Skin of body (tissue), 3 donors: ENCODE measurements around the gene LSP1. TPM values are rescaled to one million over a fixed set of nuclear protein-coding genes. Genes with fewer than 3 reads are reported as not detected.
"Not testable (repeated sequence)": the region's sequence is repeated elsewhere in the genome, so short reads cannot be mapped to it uniquely, and the experiment has no call there.

Experiments
- DNase-seq: peaks from one replicate; lab custom pipeline; 2025; lab: John Stamatoyannopoulos, UW
- small RNA-seq: library from RNA; depleted of rRNA; stranded (forward); fragments of <200 nt; gene quantifications from one replicate; pipeline ENCODE3, GENCODE V24; 2014; ENCODE audit warnings: low replicate concordance
- total RNA-seq: library from RNA; depleted of rRNA; stranded (reverse); fragments of >200 nt; gene quantifications from one replicate; pipeline ENCODE4 v1.2.3, GENCODE V29; 2014

Gene LSP1
- total RNA-seq, 1 donor from 2014 or later: 18.5 TPM

GRCh38 chr11:1938343-1939005 is 85.6 kb downstream of the LSP1 start:
- DNase-seq: no peak

DNA sequence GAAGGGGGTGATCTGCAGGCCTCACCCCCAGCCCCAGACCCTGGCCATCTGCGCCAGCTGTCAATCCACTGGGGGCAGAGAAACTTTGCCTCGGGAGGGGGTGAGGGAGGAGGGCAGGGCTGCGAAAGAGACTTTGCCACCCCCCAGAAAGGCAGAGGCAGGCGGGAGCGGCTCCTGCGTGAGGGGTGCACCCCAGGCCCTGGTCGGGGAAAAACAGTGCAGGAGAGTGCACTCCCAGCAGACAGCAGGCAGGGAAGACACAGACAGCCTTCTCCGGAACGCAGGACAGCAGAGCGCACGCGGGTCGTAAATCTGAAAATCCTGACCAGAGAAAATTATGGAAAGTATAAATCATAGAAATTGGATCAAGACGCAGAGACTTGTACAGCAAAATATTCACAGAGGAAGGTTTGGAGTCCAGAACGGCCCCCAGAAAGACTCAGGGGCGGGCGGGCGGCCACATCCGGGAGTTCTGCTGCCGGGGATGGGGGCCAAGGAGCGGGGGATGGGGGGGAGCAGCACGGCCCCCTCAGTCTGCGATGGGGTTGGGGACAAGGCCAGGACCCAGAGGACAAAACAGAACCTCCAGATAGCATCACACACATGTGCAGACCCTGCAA is 86.2 kb downstream of the LSP1 start:
- peak; percentile 91 for DNase-seq

GRCh38 chr11:1939788-1940187 is 86.9 kb downstream of the LSP1 start:
- not testable (repeated sequence) for DNase-seq

Small RNA genes lying within 50 kb of the gene (small RNA-seq; reads per million reads assigned to genes)
- not detected for gene AC051649.1
- gene MIR4298: not detected

Other genes with a start within 250 kb of the LSP1 start
- gene KRTAP5-3, start 244.6 kb upstream of the LSP1 start, total RNA-seq: 1.3 TPM
- gene KRTAP5-4, start 230.9 kb upstream of the LSP1 start, total RNA-seq: 0.79 TPM
- gene KRTAP5-5, start 223.3 kb upstream of the LSP1 start, total RNA-seq: 1.5 TPM
- not detected for gene KRTAP5-6, start 155.9 kb upstream of the LSP1 start, total RNA-seq
- gene IFITM10, start 102.5 kb upstream of the LSP1 start, total RNA-seq: 0.99 TPM
- 118 TPM for gene CTSD, start 89.2 kb upstream of the LSP1 start, total RNA-seq
- gene SYT8, start 18.1 kb upstream of the LSP1 start, total RNA-seq: 6.7 TPM
- 322 TPM for gene TNNI2, start 14.1 kb upstream of the LSP1 start, total RNA-seq
- 0.20 TPM for gene PRR33, start 38.8 kb downstream of the LSP1 start, total RNA-seq
- 428 TPM for gene TNNT3, start 66.6 kb downstream of the LSP1 start, total RNA-seq
- gene MRPL23, start 94.2 kb downstream of the LSP1 start, total RNA-seq: 20.5 TPM
- gene H19, start 144.8 kb downstream of the LSP1 start, total RNA-seq: 7,961 TPM